Mesendoderm (in vitro differentiated cells): Measurements from ENCODE around the gene KCNA5.

Experiments used
- DNase-seq: peaks from one replicate; pipeline ENCODE4 v3.0.0; 2013
- H2AK5ac ChIP-seq: 2 replicates; pipeline ENCODE4 v1.6.1; 2013; ENCODE audit warnings: low read length, inconsistent platforms
- H2BK120ac ChIP-seq: 2 replicates; pipeline ENCODE4 v1.6.1; 2013; ENCODE audit warnings: low read depth, mild to moderate bottlenecking, low read length, moderate library complexity, mixed read lengths
- H2BK15ac ChIP-seq: replicated peaks from 2 replicates; pipeline ENCODE4 v1.6.1; 2013; ENCODE audit warnings: low read depth, mild to moderate bottlenecking, moderate library complexity
- H2BK5ac ChIP-seq: 2 replicates; pipeline ENCODE4 v1.6.1; 2013; ENCODE audit warnings: low read length, inconsistent platforms
- H3K18ac ChIP-seq: 2 replicates; pipeline ENCODE4 v1.6.1; 2013; ENCODE audit warnings: mild to moderate bottlenecking, low read length, mixed read lengths
- H3K23ac ChIP-seq: one replicate; pipeline ENCODE4 v1.6.1; 2013; ENCODE audit warnings: low read length
- H3K27ac ChIP-seq: 2 replicates; pipeline ENCODE4 v1.5.1; 2013; ENCODE audit warnings: low read depth, mild to moderate bottlenecking, inconsistent platforms, low read length, moderate library complexity
- H3K27me3 ChIP-seq: 2 replicates; pipeline ENCODE4 v1.6.1; 2013; ENCODE audit warnings: low read length, control low read depth, mild to moderate bottlenecking, inconsistent platforms; ENCODE audit not compliant: insufficient read depth, poor library complexity
- H3K36me3 ChIP-seq: 2 replicates; pipeline ENCODE4 v1.6.1; 2013; ENCODE audit warnings: low read length, inconsistent platforms; ENCODE audit not compliant: control insufficient read depth, insufficient read depth
- H3K4ac ChIP-seq: one replicate; pipeline ENCODE4 v1.6.1; 2013; ENCODE audit warnings: low read depth, mild to moderate bottlenecking, low read length, moderate library complexity
- H3K4me1 ChIP-seq: 2 replicates; pipeline ENCODE4 v1.6.1; 2013; ENCODE audit warnings: low read depth, low read length, inconsistent platforms; ENCODE audit not compliant: control insufficient read depth
- H3K4me2 ChIP-seq: 2 replicates; pipeline ENCODE4 v1.6.1; 2013; ENCODE audit warnings: low read length
- H3K4me3 ChIP-seq: 2 replicates; pipeline ENCODE4 v1.5.1; 2013; ENCODE audit warnings: mild to moderate bottlenecking, low read length
- H3K56ac ChIP-seq: one replicate; pipeline ENCODE4 v1.6.1; 2013; ENCODE audit warnings: low read length
- H3K79me1 ChIP-seq: 2 replicates; pipeline ENCODE4 v1.6.1; 2013; ENCODE audit warnings: low read length, inconsistent platforms
- H3K79me2 ChIP-seq: 2 replicates; pipeline ENCODE4 v1.6.1; 2013; ENCODE audit warnings: mild to moderate bottlenecking, low read length; ENCODE audit not compliant: control insufficient read depth, insufficient read depth
- H3K9ac ChIP-seq: 2 replicates; pipeline ENCODE4 v1.6.1; 2013; ENCODE audit warnings: low read length, inconsistent platforms
- H4K5ac ChIP-seq: one replicate; pipeline ENCODE4 v1.6.1; 2013; ENCODE audit warnings: low read length
- H4K8ac ChIP-seq: one replicate; pipeline ENCODE4 v1.6.1; 2013; ENCODE audit warnings: low read depth, mild to moderate bottlenecking, control low read depth, low read length, moderate library complexity
- WGBS: extraction: QIAGEN DNeasy Blood & Tissue Kit; methylation state at CpG from one replicate; pipeline ENCODE4 v1.1.7; 2013; ENCODE audit warnings: low lambda C conversion rate, missing lambda C conversion rate; ENCODE audit not compliant: insufficient coverage; ENCODE audit errors: extremely low coverage; 5-methylcytosine and 5-hydroxymethylcytosine counted together

Gene KCNA5

DNA sequence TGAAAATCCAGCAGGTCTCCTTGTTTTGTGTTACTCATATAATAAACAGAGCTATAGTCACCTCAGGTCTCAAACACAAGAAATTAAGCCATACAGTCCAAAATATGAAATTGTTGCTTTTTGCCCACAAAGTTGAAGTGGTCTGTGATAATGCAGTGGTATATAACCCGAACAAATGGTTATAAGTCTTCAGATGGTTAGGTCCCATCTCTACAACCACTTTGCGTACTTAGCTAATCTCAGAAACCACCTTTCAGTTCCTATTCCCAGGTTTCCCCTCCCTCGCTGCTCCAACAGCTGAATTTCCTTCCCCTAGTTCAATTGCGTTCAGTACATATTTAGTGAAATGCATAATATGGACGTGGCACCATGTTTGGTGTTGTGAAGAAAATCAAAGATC, 3.3 kb upstream of the KCNA5 start:
- peaks cover 27% of the 10 kb centered on the region for H3K27me3 ChIP-seq
- WGBS = no CpG with 5 or more reads among the region's 5 CpGs
- H4K8ac ChIP-seq = no peak overlapping the region
- DNase-seq = no peak
- no peak overlapping the region for H3K27ac ChIP-seq
- no peak overlapping the region for H3K4me2 ChIP-seq
- no peak overlapping the region for H3K9ac ChIP-seq
- H2BK5ac ChIP-seq = no peak overlapping the region
- no peak overlapping the region for H3K4me3 ChIP-seq
- H3K23ac ChIP-seq = no peak overlapping the region
- H2BK120ac ChIP-seq = no peak overlapping the region
- no peak overlapping the region for H2BK15ac ChIP-seq
- H3K56ac ChIP-seq = no peak overlapping the region
- no peak overlapping the region for H4K5ac ChIP-seq
- H3K4ac ChIP-seq = no peak overlapping the region
- H3K18ac ChIP-seq = no peak overlapping the region
- H3K79me2 ChIP-seq = no peaks in the 10 kb centered on the region
- no peaks in the 10 kb centered on the region for H3K79me1 ChIP-seq
- H3K4me1 ChIP-seq = no peaks in the 10 kb centered on the region
- H2AK5ac ChIP-seq = no peak overlapping the region
- no peaks in the 10 kb centered on the region for H3K36me3 ChIP-seq

DNA sequence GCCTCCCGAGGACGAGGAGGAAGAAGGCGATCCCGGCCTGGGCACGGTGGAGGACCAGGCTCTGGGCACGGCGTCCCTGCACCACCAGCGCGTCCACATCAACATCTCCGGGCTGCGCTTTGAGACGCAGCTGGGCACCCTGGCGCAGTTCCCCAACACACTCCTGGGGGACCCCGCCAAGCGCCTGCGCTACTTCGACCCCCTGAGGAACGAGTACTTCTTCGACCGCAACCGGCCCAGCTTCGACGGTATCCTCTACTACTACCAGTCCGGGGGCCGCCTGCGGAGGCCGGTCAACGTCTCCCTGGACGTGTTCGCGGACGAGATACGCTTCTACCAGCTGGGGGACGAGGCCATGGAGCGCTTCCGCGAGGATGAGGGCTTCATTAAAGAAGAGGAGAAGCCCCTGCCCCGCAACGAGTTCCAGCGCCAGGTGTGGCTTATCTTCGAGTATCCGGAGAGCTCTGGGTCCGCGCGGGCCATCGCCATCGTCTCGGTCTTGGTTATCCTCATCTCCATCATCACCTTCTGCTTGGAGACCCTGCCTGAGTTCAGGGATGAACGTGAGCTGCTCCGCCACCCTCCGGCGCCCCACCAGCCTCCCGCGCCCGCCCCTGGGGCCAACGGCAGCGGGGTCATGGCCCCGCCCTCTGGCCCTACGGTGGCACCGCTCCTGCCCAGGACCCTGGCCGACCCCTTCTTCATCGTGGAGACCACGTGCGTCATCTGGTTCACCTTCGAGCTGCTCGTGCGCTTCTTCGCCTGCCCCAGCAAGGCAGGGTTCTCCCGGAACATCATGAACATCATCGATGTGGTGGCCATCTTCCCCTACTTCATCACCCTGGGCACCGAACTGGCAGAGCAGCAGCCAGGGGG, 979 bp downstream of the KCNA5 start:
- Histone ChIP-seq H3K23ac (no peak overlapping the region), H4K5ac (no peak overlapping the region), H3K9ac (no peak overlapping the region), H3K18ac (no peak overlapping the region), H3K36me3 (no peaks in the 10 kb centered on the region), H3K56ac (peak overlapping the region; percentile 76), H3K4me3 (no peak overlapping the region), H3K27ac (no peak overlapping the region), H3K79me1 (no peaks in the 10 kb centered on the region), H3K4ac (no peak overlapping the region), H2BK5ac (no peak overlapping the region), H2BK15ac (no peak overlapping the region), H4K8ac (no peak overlapping the region), H3K27me3 (peaks cover 30% of the 10 kb centered on the region), H2AK5ac (no peak overlapping the region), H3K79me2 (no peaks in the 10 kb centered on the region), H3K4me1 (no peaks in the 10 kb centered on the region), H2BK120ac (no peak overlapping the region), H3K4me2 (no peak overlapping the region)
- no CpG with 5 or more reads among the region's 71 CpGs for WGBS
- no peak for DNase-seq

DNA sequence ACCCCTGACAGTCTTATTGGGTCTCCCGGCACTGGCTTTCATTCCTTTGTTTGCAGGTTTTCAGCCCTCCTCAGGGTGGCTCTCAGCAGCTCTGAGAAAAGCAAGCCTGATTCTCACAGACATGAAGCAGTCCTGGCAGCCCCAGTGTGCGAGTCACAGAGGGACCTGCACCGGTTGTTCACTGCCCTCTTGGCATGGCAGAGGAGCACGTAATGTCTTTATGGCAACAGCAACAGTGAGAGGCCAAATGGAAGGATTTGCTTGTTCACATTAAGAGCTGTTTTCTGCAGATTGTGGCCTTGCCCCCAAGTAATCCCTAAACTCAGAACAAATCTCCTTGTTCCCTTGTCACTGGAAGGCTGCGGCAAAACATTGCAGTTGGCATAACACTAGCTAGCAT, 3.4 kb downstream of the KCNA5 start:
- WGBS = no CpG with 5 or more reads among the region's 5 CpGs
- Histone ChIP-seq H3K79me1 (no peaks in the 10 kb centered on the region), H2AK5ac (no peak overlapping the region), H2BK5ac (no peak overlapping the region), H3K9ac (no peak overlapping the region), H2BK120ac (no peak overlapping the region), H3K4ac (no peak overlapping the region), H3K4me3 (no peak overlapping the region), H4K8ac (no peak overlapping the region), H3K56ac (no peak overlapping the region), H4K5ac (no peak overlapping the region), H3K27me3 (peaks cover 24% of the 10 kb centered on the region), H3K23ac (no peak overlapping the region), H2BK15ac (no peak overlapping the region), H3K79me2 (no peaks in the 10 kb centered on the region), H3K18ac (no peak overlapping the region), H3K4me1 (no peaks in the 10 kb centered on the region), H3K36me3 (no peaks in the 10 kb centered on the region), H3K4me2 (no peak overlapping the region), H3K27ac (no peak overlapping the region)
- no peak for DNase-seq

DNA sequence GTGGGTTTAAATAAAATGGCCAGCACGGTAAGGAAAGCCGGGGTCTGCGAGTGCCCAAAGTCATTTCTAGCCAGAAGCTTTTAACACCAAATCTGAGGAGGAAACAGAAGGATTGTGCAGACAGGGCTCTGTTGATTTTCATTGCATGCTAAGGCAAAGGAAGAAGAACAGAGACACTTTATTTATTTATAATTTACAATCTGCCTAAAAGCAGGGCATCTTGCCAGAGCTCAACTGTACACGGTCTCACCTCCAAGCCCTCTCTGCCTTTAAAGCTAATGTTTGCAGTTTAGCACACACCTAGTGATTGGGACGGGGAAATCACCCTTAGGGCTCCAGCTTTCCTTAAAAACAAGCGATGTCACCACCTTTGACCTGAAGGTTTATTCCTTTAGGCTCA, 4.0 kb downstream of the KCNA5 start:
- H3K18ac ChIP-seq = no peak overlapping the region
- no peak overlapping the region for H4K5ac ChIP-seq
- DNase-seq = no peak
- no peaks in the 10 kb centered on the region for H3K79me2 ChIP-seq
- H3K4me2 ChIP-seq = no peak overlapping the region
- H3K27ac ChIP-seq = no peak overlapping the region
- no peak overlapping the region for H3K23ac ChIP-seq
- H3K4me1 ChIP-seq = no peaks in the 10 kb centered on the region
- no peaks in the 10 kb centered on the region for H3K79me1 ChIP-seq
- H2BK120ac ChIP-seq = no peak overlapping the region
- no peak overlapping the region for H2BK15ac ChIP-seq
- H3K4me3 ChIP-seq = no peak overlapping the region
- no peak overlapping the region for H3K9ac ChIP-seq
- H3K27me3 ChIP-seq = peaks cover 19% of the 10 kb centered on the region
- H3K56ac ChIP-seq = no peak overlapping the region
- no peaks in the 10 kb centered on the region for H3K36me3 ChIP-seq
- H2AK5ac ChIP-seq = no peak overlapping the region
- no peak overlapping the region for H3K4ac ChIP-seq
- no CpG with 5 or more reads among the region's 6 CpGs for WGBS
- H4K8ac ChIP-seq = no peak overlapping the region
- H2BK5ac ChIP-seq = no peak overlapping the region

DNA sequence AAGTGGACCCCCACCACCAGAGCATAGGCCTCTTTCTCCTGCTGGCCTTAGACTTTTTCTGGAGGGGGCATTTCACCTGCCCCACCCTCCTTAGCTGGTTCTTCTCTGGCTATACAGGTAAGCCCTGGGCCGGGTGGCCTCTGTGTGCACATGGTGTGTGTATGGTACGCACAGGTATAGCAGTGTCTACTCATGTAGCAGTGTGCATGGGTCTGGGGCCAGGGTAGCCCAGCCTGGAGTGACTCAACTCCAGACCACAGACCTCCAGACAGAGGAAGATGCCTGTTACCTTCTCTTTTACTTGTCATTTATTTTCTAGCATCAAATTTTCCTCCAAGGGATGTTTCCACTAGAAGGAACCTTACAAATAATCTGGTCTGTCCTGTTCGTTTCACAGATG, 6.9 kb downstream of the KCNA5 start:
- Histone ChIP-seq H3K79me1 (no peaks in the 10 kb centered on the region), H3K27ac (no peak overlapping the region), H3K4ac (no peak overlapping the region), H3K4me1 (no peaks in the 10 kb centered on the region), H2BK15ac (no peak overlapping the region), H3K36me3 (no peaks in the 10 kb centered on the region), H2AK5ac (no peak overlapping the region), H3K27me3 (peaks cover 2% of the 10 kb centered on the region), H3K4me2 (no peak overlapping the region), H3K4me3 (no peak overlapping the region), H4K5ac (no peak overlapping the region), H3K56ac (no peak overlapping the region), H3K9ac (no peak overlapping the region), H4K8ac (no peak overlapping the region), H2BK5ac (no peak overlapping the region), H3K18ac (no peak overlapping the region), H3K23ac (no peak overlapping the region), H3K79me2 (no peaks in the 10 kb centered on the region), H2BK120ac (no peak overlapping the region)
- DNase-seq = no peak
- WGBS = no CpG with 5 or more reads among the region's 3 CpGs

DNA sequence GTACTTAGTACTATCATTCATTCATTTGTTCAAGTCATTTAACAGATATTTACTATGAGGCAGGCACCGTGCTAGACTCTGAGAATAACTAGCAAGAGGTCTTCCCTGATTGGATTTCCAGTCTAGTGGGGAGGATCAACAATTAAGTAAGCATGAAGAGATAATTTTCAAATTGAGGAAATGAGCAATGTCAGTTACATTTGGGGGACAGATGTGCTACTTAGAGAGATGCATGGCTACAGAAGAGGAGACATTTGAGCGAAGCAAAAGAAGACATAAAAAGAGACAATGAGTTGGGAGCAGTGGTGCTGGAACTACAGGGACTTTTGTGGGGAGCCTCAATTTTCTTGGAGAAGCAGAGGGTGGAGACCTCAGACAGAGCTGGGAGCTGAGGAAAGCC, 7.7 kb downstream of the KCNA5 start:
- no peak overlapping the region for H2BK15ac ChIP-seq
- H3K18ac ChIP-seq = no peak overlapping the region
- H2BK5ac ChIP-seq = no peak overlapping the region
- no peaks in the 10 kb centered on the region for H3K79me2 ChIP-seq
- no peak for DNase-seq
- no peaks in the 10 kb centered on the region for H3K4me1 ChIP-seq
- H4K5ac ChIP-seq = no peak overlapping the region
- H3K23ac ChIP-seq = no peak overlapping the region
- H3K56ac ChIP-seq = no peak overlapping the region
- no peak overlapping the region for H3K4ac ChIP-seq
- H3K27ac ChIP-seq = no peak overlapping the region
- no peak overlapping the region for H4K8ac ChIP-seq
- H3K4me2 ChIP-seq = no peak overlapping the region
- WGBS = no CpG with 5 or more reads among the region's 2 CpGs
- no peak overlapping the region for H3K9ac ChIP-seq
- H2AK5ac ChIP-seq = no peak overlapping the region
- H3K4me3 ChIP-seq = no peak overlapping the region
- no peak overlapping the region for H2BK120ac ChIP-seq
- no peaks in the 10 kb centered on the region for H3K79me1 ChIP-seq
- no peaks in the 10 kb centered on the region for H3K27me3 ChIP-seq
- no peaks in the 10 kb centered on the region for H3K36me3 ChIP-seq
